Spleen (tissue), 7 donors: ENCODE data around the gene HECW1.

ENCODE experiments used
- CTCF ChIP-seq, 11 experiments: fragments of 200-600 bp in 7 of 11; fragments of 450-650 bp in 4 of 11; sonication (generic) in 4 of 11; IDR thresholded peaks in 8 of 11; conservative IDR thresholded peaks in 3 of 11; 1 replicate in 7 of 11; 2 replicates in 4 of 11; pipeline versions ENCODE4 v1.4.0 to v1.8.0; 2016 to 2021; ENCODE audit warnings: antibody characterized with exemption in 11 of 11, inconsistent platforms in 4 of 11, mild to moderate bottlenecking in 1 of 11
- POLR2A ChIP-seq, 3 donors: fragments of 450-650 bp; IDR thresholded peaks; one replicate each; pipeline ENCODE4 v1.5.1; 2017; ENCODE audit warnings: antibody characterized with exemption in 3 of 3, mild to moderate bottlenecking in 1 of 3
- POLR2AphosphoS5 ChIP-seq, 3 donors: sonication (generic); formaldehyde crosslinking; IDR thresholded peaks; one replicate each; pipeline ENCODE4 v1.5.1; 2017; ENCODE audit warnings: antibody characterized with exemption in 3 of 3
- donor health status: DM: no; HTN: no; CAD: no; lungs with moderate emphysema.
- donor health status: DM: no; HTN: no; CAD: no.
- donor health status: DM: no; HTN: no; CAD: no.

- TF ChIP-seq POLR2A (IDR thresholded peaks at IDR 0.05), result no peak
- no peak for TF ChIP-seq CTCF (IDR thresholded peaks at IDR 0.05 in 8 of 11, conservative IDR thresholded peaks at IDR 0.05 in 3 of 11)
- no peak for TF ChIP-seq POLR2AphosphoS5 (IDR thresholded peaks at IDR 0.05)
These were observed 283.8 kb downstream of the HECW1 start for GRCh38 chr7:43396187-43396740.
